Right renal cortex interstitium (tissue), 3 donors: ENCODE results near the gene SCYL2. TPM values are rescaled to one million over a fixed set of nuclear protein-coding genes. Genes with fewer than 3 reads are reported as not detected.
"Not testable (repeated sequence)": the region's sequence is repeated elsewhere in the genome, so short reads cannot be mapped to it uniquely, and the experiment has no call there.

Experiments
- DNase-seq, 3 donors: peaks; one replicate each; pipeline ENCODE4 v3.0.0-alpha.2; 2013; ENCODE audit warnings: low read depth in 3 of 3, low spot score in 2 of 3
- polyA plus RNA-seq, 3 donors: library from polyadenylated mRNA; unstranded; fragments of 120-200 nt; gene quantifications; one replicate each; pipeline ENCODE4 v1.2.1, GENCODE V29; 2013; ENCODE audit not compliant: insufficient read length in 3 of 3

SCYL2 gene
- polyA plus RNA-seq, 3 donors, result 52.8 to 55.6 (median 54.7) TPM

GRCh38 chr12:100308138-100308537, 41.2 kb downstream of the SCYL2 start:
- DNase-seq, result not testable (repeated sequence)

GRCh38 chr12:100311317-100311716, 44.3 kb downstream of the SCYL2 start:
- no peak for DNase-seq

GRCh38 chr12:100317371-100317770, 50.4 kb downstream of the SCYL2 start:
- DNase-seq, result no peak

- DNase-seq, result no peak
Measured at GRCh38 chr12:100324498-100324897, 57.5 kb downstream of the SCYL2 start.

GRCh38 chr12:100326208-100326607, 59.2 kb downstream of the SCYL2 start:
- no peak for DNase-seq

- no peak for DNase-seq
Measured at GRCh38 chr12:100329800-100330199, 62.8 kb downstream of the SCYL2 start.

- no peak for DNase-seq
Measured at GRCh38 chr12:100331871-100332270, 64.9 kb downstream of the SCYL2 start.

GRCh38 chr12:100332852-100333251, 65.9 kb downstream of the SCYL2 start:
- no peak for DNase-seq

GRCh38 chr12:100337299-100337698, 70.3 kb downstream of the SCYL2 start:
- no peak for DNase-seq

- no peak for DNase-seq
Measured at GRCh38 chr12:100337727-100338126, 70.8 kb downstream of the SCYL2 start.

GRCh38 chr12:100339071-100339470, 72.1 kb downstream of the SCYL2 start:
- DNase-seq, result no peak

- not testable (repeated sequence) for DNase-seq
Measured at GRCh38 chr12:100342897-100343296, 75.9 kb downstream of the SCYL2 start.

- not testable (repeated sequence) for DNase-seq
Measured at GRCh38 chr12:100344351-100344750, 77.4 kb downstream of the SCYL2 start.

GRCh38 chr12:100345020-100345767, 78.2 kb downstream of the SCYL2 start:
- DNase-seq, result no peak

- DNase-seq, result no peak
Measured at GRCh38 chr12:100346660-100347059, 79.7 kb downstream of the SCYL2 start.

- DNase-seq, result no peak
Measured at GRCh38 chr12:100348657-100349454, 81.9 kb downstream of the SCYL2 start.

GRCh38 chr12:100356644-100357223, 89.8 kb downstream of the SCYL2 start, which contains the start of gene SLC17A8:
Gene SLC17A8 (plus strand): TSS chr12:100357074. CDS start chr12:100357392, 318 bp downstream.
- DNase-seq, result no peak

GRCh38 chr12:100359248-100359647, 92.3 kb downstream of the SCYL2 start:
- DNase-seq, result no peak

- no peak for DNase-seq
Measured at GRCh38 chr12:100359822-100360221, 92.8 kb downstream of the SCYL2 start.

GRCh38 chr12:100360450-100360849, 93.5 kb downstream of the SCYL2 start:
- no peak for DNase-seq

- no peak for DNase-seq
Measured at GRCh38 chr12:100364324-100364723, 97.3 kb downstream of the SCYL2 start.
